GM19395 (cell line): Measurements from ENCODE around the gene CBLN1.
"Not testable (repeated sequence)": the region's sequence is repeated elsewhere in the genome, so short reads cannot be mapped to it uniquely, and the experiment has no call there.

Experiments
- ATAC-seq: cut with Tn5 transposase; IDR thresholded peaks from one replicate; pipeline ENCODE4 v1.9.1; 2021; ENCODE audit warnings: mild to moderate bottlenecking, moderate library complexity; ENCODE audit not compliant: unreplicated experiment

The CBLN1 gene

DNA sequence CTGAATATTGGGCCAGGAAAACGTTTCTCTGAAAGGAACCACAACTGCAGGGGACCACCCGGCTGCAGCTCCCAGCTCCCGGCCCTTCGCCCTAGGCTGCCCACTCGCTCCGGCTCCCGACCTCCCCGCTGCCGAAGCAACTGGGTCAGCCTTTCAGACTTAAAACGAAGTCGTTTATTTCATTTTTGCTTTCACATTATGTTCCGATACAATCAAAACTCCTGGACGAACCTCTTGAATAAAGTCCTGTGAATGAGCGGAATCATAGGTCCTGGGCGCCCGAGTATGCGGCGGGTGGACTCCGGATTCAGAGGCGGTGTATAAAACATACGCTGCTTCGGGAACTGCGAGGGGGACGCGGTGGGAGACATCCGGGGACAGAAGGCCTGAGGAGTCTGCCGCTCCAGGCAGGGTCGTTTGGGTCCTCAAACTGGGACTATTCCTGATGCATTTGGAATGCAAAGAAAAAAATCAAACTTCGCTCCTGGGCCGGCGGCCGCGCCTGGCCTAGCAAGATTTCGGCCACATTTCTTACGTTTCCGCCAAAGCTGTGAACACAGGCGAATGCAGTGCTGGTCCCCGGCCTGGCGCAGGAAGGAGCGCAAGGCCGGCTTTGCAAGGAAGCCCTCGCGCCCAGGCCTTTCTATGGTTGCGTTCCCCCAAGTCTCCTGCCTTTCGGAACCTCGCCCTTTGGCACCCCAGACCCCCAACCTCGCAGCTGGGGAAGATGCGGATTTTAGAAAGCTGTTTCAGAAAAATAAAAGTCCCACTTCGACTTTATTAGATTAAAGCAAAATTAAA lies 3.7 kb downstream of the CBLN1 start:
- ATAC-seq: no peak

DNA sequence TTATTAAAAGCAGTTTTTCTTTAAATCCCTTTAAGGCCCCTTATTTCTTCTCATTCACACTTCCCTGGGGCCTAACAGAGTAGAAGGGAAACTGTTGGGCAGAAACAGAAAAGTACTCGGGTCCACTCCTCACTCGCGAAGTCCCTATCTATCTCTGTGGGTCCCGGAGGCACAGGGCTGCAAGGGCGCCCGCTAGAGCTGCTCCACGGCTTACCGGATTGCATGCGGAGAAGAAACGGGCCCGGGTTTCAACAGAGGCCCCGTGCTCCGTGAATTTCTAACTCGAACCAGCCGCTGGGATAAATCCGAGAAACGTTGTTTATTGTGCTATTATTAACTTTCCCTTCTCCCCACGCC lies 4.3 kb downstream of the CBLN1 start:
- no peak for ATAC-seq

DNA sequence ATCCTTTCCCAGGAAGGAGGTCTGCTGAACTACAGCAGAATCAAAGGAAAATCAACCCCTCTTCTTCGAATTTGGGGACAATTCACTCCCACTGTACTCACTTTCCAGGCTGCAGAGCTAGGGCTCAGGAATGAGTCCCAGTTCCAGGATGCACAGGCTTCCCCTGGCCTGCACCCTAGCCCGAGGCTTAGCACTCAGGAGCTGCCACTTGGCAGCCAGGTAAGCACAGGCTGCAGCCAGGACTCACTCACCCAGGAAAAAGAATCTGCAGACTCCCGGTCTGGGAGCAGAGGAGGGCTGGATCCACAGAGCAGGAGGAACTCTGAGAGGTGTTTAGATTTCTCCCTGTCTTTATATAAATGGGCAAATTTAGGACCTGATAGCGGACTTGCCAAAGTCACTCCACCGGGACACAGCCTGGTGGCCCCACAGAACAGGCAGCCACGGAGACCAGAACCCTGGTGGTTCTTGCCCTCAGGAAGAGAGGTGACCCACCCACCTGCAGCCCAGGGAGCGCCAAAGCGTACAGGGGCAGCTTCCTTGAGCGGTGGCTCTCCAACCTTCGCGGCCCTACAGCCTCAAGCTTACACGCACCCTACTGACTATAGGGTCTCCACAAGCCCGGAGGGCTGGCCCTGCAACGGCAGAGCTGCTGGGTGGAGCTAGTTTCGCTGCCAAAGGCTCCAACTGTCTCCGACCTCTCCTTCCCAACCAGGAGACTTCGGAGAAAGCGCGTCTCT lies 4.8 kb downstream of the CBLN1 start:
- no peak for ATAC-seq

DNA sequence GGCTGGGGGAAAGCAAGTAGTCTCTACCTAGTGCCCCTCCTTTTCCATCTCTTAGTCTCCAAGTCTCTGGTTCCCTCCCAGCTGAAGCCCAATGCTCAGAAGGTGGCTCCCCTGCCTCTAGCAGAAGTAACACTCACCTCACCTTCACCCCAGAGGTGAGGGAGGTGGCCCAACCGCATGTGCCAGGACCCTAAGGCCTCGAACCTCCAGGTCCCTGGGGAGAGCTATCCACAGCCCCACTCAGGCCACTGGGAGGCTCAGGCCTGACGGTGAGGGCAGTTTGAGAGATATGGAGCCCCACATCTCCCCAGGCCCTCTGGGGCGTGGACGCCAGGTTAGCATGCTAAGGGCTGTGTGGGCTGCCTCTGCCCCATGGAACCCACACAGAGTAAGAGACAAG lies 5.8 kb downstream of the CBLN1 start:
- ATAC-seq: no peak

DNA sequence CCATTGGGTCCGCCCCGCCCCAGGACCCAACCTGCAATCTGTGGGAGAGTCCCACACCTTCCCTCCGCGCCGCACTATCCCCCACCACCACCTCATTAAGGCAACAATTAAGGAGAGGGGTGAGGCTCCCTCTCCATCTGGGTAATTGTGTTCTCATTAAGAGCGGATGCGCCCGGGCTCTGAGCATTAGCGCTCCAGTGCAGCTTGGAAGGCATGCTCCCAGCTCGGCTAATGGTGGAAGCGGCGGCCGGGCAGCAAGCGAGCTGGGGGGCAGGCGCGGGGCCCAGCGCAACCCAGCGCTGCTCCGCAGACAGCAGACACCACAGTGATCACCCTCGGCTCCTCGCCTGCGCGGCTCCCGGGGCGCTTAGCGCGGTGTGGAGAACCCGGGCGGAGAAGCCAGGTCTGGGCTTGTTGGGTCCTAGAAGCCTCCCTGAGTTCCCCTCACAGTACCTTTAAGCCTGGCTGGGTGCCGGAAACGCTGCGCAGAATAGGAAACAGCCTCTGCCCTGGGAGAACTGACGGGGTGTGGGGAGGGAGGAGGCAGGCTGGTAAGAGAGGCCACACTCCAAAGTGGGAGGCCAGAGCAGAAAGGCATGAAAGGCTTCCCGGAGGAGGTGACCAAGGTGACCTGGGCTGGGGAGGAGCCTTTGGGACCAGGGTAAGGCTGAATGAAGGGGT lies 6.4 kb downstream of the CBLN1 start:
- no peak for ATAC-seq

DNA sequence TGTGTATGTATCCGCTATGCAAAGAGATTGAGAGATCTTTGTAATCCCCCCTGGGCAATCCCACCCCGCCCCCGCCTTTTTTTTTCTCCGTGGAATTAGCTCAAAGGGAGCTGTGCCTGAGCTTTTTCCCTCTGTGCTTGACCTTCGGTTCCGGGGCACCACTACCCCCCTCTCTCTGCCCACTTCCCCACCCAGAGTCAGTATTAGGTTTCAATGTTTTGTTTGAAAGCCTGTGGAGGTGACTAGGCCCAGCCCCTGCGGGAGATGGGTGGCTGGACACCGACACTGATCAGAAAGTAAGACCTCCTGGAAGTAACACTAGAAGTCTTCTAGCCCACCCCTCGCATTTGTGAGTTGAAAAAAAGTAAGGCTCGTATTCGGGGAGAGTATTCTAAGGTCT lies 7.0 kb downstream of the CBLN1 start:
- no peak for ATAC-seq

DNA sequence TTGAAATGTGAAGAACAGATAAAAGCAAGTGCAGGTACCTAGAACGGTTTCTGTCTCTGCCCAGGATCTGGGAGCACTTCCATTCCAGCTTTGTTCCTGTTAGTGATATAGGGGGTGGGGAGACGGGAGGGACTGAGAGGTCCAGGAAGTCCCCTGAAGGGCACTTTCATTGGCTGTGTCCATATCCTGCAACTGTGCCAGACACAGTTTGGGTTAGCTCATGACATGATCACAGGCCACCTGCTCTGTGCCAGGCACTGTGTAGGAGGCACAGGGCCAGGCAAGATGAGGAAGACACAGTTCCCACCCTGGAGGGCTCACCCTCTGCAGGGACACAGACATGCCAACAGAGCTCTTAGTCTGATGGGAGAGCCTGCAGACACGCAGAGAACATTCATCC lies 7.9 kb downstream of the CBLN1 start:
- ATAC-seq: no peak

DNA sequence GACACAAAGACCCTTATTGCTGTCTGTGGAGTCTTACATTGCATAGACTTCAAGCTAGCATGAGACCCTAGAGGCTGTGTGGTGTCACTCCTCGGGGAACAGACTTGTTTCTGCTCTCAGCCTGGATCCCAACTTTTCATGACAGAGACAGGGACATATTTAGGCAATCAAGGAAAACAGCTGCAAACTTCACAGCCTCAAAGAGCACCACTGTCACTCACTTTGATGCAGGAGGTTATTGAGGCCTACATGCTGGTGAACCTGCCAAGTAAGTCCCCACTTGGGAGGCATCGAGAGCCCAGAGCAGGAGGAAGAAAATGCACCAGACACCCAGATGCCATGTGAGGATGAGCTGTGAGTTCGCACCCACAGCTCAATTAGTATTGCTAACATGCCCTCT lies 10.3 kb downstream of the CBLN1 start:
- no peak for ATAC-seq

DNA sequence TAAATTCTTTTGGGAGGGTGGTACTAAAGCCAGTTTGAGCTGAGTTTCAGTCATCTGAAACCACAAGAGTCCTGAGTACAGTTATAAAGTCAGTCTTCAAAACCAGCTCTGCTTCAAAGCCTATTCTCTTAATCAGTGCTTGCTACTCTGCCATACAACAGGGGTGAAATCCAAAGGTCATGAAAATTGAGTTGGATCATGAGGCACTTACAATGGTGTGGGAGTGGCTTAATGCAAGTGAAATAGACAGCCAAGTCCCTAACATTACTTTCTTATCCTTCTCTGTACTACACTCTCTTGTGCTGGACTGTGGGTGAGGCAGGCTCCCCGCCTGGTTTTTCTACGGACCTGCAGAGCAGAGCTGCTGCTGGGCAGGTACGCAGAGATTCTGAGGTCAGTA lies 12.4 kb downstream of the CBLN1 start:
- ATAC-seq: no peak

DNA sequence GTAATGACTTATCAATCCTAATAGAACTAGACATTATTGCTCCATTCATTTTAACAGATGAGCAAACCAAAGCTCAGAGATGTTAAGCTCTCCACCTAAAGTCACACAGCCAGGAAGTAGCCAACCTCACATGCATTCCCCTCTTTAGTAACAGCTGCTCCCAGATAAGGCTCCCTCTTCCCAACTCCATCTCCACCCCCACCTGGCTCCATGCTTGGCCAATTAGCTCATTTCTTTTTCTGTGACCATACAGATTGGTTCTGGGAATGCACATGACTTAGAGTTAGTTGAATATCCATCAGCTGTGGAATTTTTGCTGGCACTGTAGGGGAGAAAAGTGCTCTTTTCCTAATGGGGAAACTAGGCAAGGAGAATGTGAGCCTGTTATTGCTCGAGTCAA lies 13.0 kb downstream of the CBLN1 start:
- no peak for ATAC-seq

DNA sequence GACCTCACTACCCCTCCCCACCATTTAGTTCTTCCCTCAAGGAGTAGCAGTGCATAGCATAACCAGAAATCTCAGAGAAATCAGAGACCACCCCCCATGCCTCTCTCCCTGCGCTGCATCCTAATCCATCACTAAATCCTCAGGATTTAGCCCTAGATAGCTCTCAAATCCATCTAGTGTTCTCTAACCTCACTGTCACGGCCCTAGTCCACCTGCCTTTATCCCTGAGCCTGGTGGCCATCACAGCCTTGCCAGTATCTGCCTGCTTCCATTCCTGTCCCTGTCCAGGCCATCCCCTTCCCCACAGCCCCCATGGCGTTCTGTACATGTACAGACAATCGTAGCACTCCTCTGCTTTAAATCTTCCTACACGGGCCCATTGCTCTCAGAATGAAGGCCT lies 19.1 kb downstream of the CBLN1 start:
- no peak for ATAC-seq

DNA sequence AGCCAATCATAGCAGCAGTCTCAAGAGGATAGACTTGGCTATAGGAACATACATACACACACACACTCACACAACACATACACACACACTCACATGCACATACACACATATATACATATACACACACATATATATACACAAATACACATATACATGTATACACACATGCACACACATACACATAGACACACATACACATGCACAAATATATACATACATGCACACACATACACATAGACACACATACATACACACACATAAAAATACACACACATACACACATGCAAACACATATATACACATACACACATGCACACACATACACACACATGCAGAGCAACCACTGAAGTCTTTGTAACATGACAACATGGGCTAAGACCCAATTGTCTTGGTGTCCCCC lies 19.7 kb downstream of the CBLN1 start:
- ATAC-seq: no peak

DNA sequence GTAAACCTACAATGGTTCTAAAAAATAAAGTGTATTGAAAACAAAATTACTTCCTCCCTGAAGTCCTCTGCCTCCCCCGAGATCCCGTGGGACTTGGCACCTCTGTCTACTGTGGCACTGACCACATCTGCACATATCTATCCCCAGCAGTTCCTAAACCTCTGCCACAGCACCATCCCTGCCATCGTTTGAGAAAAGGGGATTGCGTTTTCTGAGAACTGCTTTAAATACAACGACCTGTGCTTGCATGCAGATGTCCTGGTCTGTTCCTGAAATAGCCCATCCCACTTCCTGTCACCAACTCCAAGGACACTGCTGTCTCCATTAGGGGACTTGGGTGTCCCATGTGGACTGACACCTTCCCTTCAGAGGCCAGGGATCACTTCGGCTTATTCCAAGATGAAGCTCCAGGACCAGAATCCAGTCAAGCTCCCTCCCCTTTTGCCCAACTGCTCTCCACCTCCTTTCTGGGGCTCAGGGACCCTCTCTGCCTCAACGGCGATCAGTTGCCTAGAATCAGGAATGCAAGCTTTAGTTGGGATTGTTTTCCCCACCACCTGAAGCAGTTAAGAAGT lies 20.6 kb downstream of the CBLN1 start:
- ATAC-seq: no peak

DNA sequence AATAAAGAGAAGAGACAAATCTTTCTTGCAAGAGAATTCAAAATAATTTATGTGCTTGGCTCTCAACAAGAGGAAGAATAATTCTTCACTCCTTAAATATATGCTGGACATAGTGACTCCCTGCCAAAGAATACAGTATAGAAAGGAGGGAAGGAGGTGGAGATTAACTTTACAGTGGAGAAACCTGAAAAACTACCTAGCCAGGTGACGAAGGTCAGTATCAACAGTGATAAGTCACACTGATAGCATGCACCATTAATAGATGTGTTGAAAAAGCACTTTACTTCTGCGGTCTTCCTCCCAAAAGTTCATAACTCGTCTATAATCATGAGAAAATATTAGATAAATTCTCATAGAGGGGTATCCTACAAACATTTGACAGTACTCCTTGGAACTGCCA lies 21.4 kb downstream of the CBLN1 start:
- no peak for ATAC-seq

DNA sequence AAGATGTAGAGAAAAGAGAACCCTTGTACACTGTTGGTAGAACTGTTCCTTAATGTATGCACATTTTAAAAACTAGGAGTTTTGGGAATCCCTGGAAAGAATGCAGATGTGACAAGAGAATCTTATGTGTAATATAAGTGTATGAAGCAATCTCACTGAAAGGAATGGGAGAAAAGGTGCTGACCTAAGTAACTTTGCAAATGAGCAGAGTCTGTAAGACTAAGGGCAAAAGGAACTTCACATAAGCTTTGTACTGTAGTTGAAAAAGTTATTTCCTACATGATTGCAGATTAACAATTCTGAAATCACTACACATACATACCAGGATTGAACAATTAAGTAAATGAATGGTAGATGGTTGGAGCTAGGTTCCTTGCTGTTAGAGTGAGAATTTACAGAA lies 22.3 kb downstream of the CBLN1 start:
- ATAC-seq: no peak

DNA sequence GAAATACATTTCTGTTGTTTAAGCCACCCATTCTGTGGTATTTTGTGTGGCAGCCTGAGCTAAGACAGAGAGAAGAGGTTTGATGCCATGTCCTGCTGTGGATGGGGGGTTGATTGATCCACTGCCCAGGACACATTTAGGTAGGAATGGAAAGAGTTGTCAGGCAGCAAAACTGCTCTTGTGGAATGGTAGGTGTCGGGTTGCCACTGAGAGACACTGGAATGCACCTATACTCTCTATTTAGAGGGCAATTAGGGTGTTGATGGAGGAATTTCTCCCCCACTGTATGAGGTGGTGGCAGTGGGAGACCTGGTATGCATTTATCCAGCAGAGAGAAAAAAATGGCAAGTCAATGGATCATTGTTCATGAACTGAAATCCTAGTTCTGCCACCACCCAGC lies 30.9 kb downstream of the CBLN1 start:
- ATAC-seq: no peak

DNA sequence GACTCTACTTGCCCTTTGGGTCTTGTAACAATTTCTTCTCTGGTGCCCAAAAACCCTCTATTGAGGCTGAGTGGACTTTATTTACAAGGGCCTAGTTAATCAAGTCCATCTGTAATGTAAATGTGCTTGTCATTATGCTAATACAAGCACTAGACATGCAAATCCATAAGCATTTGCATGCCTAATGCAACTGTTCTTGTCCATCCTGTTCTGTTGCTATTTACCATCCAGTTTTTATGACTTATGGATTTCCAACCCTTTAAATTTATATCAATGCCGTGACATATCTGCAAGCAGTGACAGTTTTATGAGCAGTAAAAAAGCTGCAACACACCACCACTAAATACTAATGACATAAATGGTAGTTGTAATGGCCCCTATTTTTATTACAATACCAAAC lies 33.4 kb downstream of the CBLN1 start:
- ATAC-seq: no peak

DNA sequence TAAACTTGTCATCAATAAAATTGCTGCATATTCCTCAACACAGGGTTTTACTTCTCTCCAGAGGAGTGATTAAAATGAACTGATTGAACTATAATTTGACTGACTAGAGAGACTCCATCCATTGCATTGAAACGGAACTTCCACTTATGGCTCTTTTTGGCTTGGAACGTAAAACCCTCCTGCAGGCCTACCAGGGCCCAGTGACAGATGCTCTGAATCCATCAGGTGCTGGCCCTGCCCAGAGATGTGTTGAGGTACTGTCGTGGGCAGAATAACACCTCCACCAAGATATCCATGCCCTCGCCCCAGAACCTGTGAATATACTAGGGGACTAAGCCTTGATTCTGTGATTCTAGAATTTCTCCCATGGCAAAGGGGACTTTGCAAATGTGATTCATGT lies 45.4 kb downstream of the CBLN1 start:
- ATAC-seq: no peak

DNA sequence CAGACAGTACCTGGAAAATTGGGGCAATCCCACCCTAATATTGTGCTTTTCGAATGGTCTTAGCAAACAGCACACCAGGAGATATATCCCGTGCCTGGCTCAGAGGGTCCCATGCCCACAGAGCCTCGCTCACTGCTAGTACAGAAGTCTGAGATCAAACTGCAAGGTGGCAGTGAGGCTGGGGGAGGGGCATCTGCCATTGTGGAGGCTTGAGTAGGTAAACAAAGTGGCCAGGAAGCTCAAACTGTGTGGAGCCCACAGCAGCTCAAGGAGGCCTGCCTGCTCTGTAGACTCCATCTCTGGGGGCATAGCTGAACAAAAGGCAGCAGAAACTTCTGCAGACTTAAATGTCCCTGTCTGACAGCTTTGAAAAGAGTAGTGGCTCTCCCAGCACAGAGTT lies 53.3 kb downstream of the CBLN1 start:
- ATAC-seq: not testable (repeated sequence)
